Measurements from ENCODE around the gene CLASRP. TPM values are rescaled to one million over a fixed set of nuclear protein-coding genes. Genes with fewer than 3 reads are reported as not detected.

CLASRP gene
- total RNA-seq, 2 donors from 2014 or later, result 115 to 133 TPM

GRCh38 chr19:45071545-45071938, 32.7 kb downstream of the CLASRP start:
- peak overlapping the region; percentile 7 to 41 for H3K27ac Mint-ChIP-seq
- H3K9me3 Mint-ChIP-seq, result no peaks in the 10 kb centered on the region
- ATAC-seq, result no peak
- peaks cover 0 to 6% of the 10 kb centered on the region in 2 donors for H3K36me3 Mint-ChIP-seq
- DNase-seq (ENCODE audit: low spot score in 2 of 2), result no peak

GRCh38 chr19:45071969-45072790, 33.3 kb downstream of the CLASRP start:
- no peak overlapping the region for H3K27ac Mint-ChIP-seq
- H3K36me3 Mint-ChIP-seq, result peaks cover 0 to 6% of the 10 kb centered on the region in 2 donors
- no peaks in the 10 kb centered on the region for H3K9me3 Mint-ChIP-seq
- DNase-seq (ENCODE audit: low spot score in 2 of 2) (no peak), ATAC-seq (no peak)

GRCh38 chr19:45074744-45075300, 36.0 kb downstream of the CLASRP start:
- Mint-ChIP-seq H3K9me3 (no peaks in the 10 kb centered on the region), H3K36me3 (peaks cover 5 to 8% of the 10 kb centered on the region in 2 donors), H3K27ac (peak overlapping the region in 1 of 2 donors; percentile 35)
- ATAC-seq (no peak), DNase-seq (ENCODE audit: low spot score in 2 of 2) (no peak)

- peak overlapping the region; percentile 53 to 73 for H3K27ac Mint-ChIP-seq
- H3K9me3 Mint-ChIP-seq, result no peaks in the 10 kb centered on the region
- H3K36me3 Mint-ChIP-seq, result peaks cover 5 to 15% of the 10 kb centered on the region in 2 donors
- ATAC-seq (peak; percentile 29 to 72), DNase-seq (ENCODE audit: low spot score in 2 of 2) (peak; percentile 30 to 74)
These were observed 36.6 kb downstream of the CLASRP start for GRCh38 chr19:45075301-45076028.

- peaks cover 5 to 22% of the 10 kb centered on the region in 2 donors for H3K36me3 Mint-ChIP-seq
- ATAC-seq, result peak; percentile 69 to 86
- peak; percentile 85 to 87 for DNase-seq (ENCODE audit: low spot score in 2 of 2)
- peak within 1 kb of the TSS; percentile 53 to 89 for H3K27ac Mint-ChIP-seq
- no peaks in the 10 kb centered on the region for H3K9me3 Mint-ChIP-seq
These were observed 37.4 kb downstream of the CLASRP start, which contains the start of gene ZNF296 for GRCh38 chr19:45076029-45076850. Gene ZNF296 (minus strand): TSS chr19:45076478. CDS start chr19:45076373, 105 bp downstream.

- DNase-seq (ENCODE audit: low spot score in 2 of 2) (no peak), ATAC-seq (no peak)
- Mint-ChIP-seq H3K9me3 (no peaks in the 10 kb centered on the region), H3K36me3 (peaks cover 5 to 30% of the 10 kb centered on the region in 2 donors), H3K27ac (peak overlapping the region; percentile 26 to 89)
These were observed 38.2 kb downstream of the CLASRP start for GRCh38 chr19:45076851-45077730.

GRCh38 chr19:45078390-45079062, 39.7 kb downstream of the CLASRP start:
- ATAC-seq (peak in 1 of 2 donors; percentile 2), DNase-seq (ENCODE audit: low spot score in 2 of 2) (no peak)
- Mint-ChIP-seq H3K36me3 (peaks cover 5 to 34% of the 10 kb centered on the region in 2 donors), H3K27ac (peak overlapping the region; percentile 29 to 90), H3K9me3 (no peaks in the 10 kb centered on the region)

- Mint-ChIP-seq H3K27ac (peak within 1 kb of the TSS; percentile 90 to 97), H3K9me3 (no peaks in the 10 kb centered on the region), H3K36me3 (peaks cover 5 to 34% of the 10 kb centered on the region in 2 donors)
- ATAC-seq, result peak; percentile 56 to 73
- DNase-seq (ENCODE audit: low spot score in 2 of 2), result peak; percentile 84 to 91
These were observed 40.4 kb downstream of the CLASRP start, which contains the start of gene GEMIN7 for GRCh38 chr19:45079063-45079910. Gene GEMIN7 (plus strand): TSS chr19:45079260. CDS start chr19:45090115, 10,855 bp downstream.

GRCh38 chr19:45079911-45080370, 41.1 kb downstream of the CLASRP start:
- DNase-seq (ENCODE audit: low spot score in 2 of 2) (no peak), ATAC-seq (no peak)
- peaks cover 5 to 34% of the 10 kb centered on the region in 2 donors for H3K36me3 Mint-ChIP-seq
- H3K9me3 Mint-ChIP-seq, result no peaks in the 10 kb centered on the region
- peak overlapping the region; percentile 90 to 97 for H3K27ac Mint-ChIP-seq

- ATAC-seq (no peak), DNase-seq (ENCODE audit: low spot score in 2 of 2) (no peak)
- H3K36me3 Mint-ChIP-seq, result peaks cover 5 to 40% of the 10 kb centered on the region in 2 donors
- peak overlapping the region; percentile 0 to 96 for H3K27ac Mint-ChIP-seq
- H3K9me3 Mint-ChIP-seq, result no peaks in the 10 kb centered on the region
These were observed 43.3 kb downstream of the CLASRP start for GRCh38 chr19:45082170-45082569.

- Mint-ChIP-seq H3K36me3 (peaks cover 5 to 34% of the 10 kb centered on the region in 2 donors), H3K27ac (peak overlapping the region; percentile 1 to 41), H3K9me3 (no peaks in the 10 kb centered on the region)
- ATAC-seq (no peak), DNase-seq (ENCODE audit: low spot score in 2 of 2) (no peak)
These were observed 47.6 kb downstream of the CLASRP start for GRCh38 chr19:45086480-45086879.

- peak in 1 of 2 donors; percentile 25 for DNase-seq (ENCODE audit: low spot score in 2 of 2)
- ATAC-seq, result peak; percentile 39 to 43
- Mint-ChIP-seq H3K27ac (peak overlapping the region; percentile 41 to 90), H3K36me3 (peaks cover 8 to 25% of the 10 kb centered on the region in 2 donors), H3K9me3 (no peaks in the 10 kb centered on the region)
These were observed 48.7 kb downstream of the CLASRP start for GRCh38 chr19:45087531-45087930.

GRCh38 chr19:45090034-45090433, 51.2 kb downstream of the CLASRP start:
- no peak for ATAC-seq

GRCh38 chr19:45090606-45091005, 51.8 kb downstream of the CLASRP start:
- ATAC-seq, result no peak
- no peaks in the 10 kb centered on the region for H3K9me3 Mint-ChIP-seq
- H3K27ac Mint-ChIP-seq, result no peak overlapping the region
- no peak for DNase-seq (ENCODE audit: low spot score in 2 of 2)
- H3K36me3 Mint-ChIP-seq, result peaks cover 16 to 27% of the 10 kb centered on the region in 2 donors

More at GRCh38 chr19:45090034-45090433, 51.2 kb downstream of the CLASRP start:
- H3K27ac Mint-ChIP-seq, result no peak overlapping the region
- peaks cover 16 to 31% of the 10 kb centered on the region in 2 donors for H3K36me3 Mint-ChIP-seq
- H3K9me3 Mint-ChIP-seq, result no peaks in the 10 kb centered on the region
- DNase-seq (ENCODE audit: low spot score in 2 of 2), result no peak
